Sigmoid colon (tissue), 7 donors: ENCODE measurements around the gene NYNRIN. TPM values are rescaled to one million over a fixed set of nuclear protein-coding genes. Genes with fewer than 3 reads are reported as not detected.
"Not testable (repeated sequence)": the region's sequence is repeated elsewhere in the genome, so short reads cannot be mapped to it uniquely, and the experiment has no call there.

Experiments used
- DNase-seq: peaks from one replicate; pipeline ENCODE4 v3.0.0-alpha.2; 2019
- H3K27ac ChIP-seq, 4 donors: fragments of 200-600 bp; sonication (generic); one replicate each; pipeline ENCODE4 v1.5.1; 2016 to 2019; ENCODE audit warnings: mild to moderate bottlenecking in 1 of 4
- H3K27me3 ChIP-seq, 3 donors: fragments of 200-600 bp; sonication (generic); one replicate each; pipeline ENCODE4 v1.5.1; 2019; ENCODE audit warnings: mild to moderate bottlenecking in 1 of 3
- H3K36me3 ChIP-seq, 4 donors: fragments of 200-600 bp; sonication (generic); one replicate each; pipeline ENCODE4 v1.5.1; 2016 to 2019
- H3K4me1 ChIP-seq, 4 donors: fragments of 200-600 bp; sonication (generic); one replicate each; pipeline ENCODE4 v1.5.1; 2017 to 2019
- H3K4me3 ChIP-seq, 4 donors: fragments of 200-600 bp; sonication (generic); one replicate each; pipeline ENCODE4 v1.5.1; 2017 to 2019; ENCODE audit warnings: mild to moderate bottlenecking in 2 of 4, moderate library complexity in 1 of 4
- H3K9me3 ChIP-seq, 4 donors: fragments of 200-600 bp in 3 of 4; sonication (generic) in 3 of 4; one replicate each; pipeline versions ENCODE4 v1.5.1 to v1.6.1; 2013 to 2019
- CTCF ChIP-seq, 4 experiments: fragments of 450-650 bp in 3 of 4; fragments of 200-600 bp in 1 of 4; IDR thresholded peaks; one replicate each; pipeline ENCODE4 v1.5.1; 2016 to 2019; ENCODE audit warnings: antibody characterized with exemption in 4 of 4, mild to moderate bottlenecking in 3 of 4, moderate library complexity in 2 of 4
- EP300 ChIP-seq, 4 donors: sonication (generic); formaldehyde crosslinking; IDR thresholded peaks; one replicate each; pipeline ENCODE4 v1.6.1; 2017; ENCODE audit warnings: antibody characterized with exemption in 4 of 4
- POLR2A ChIP-seq, 2 donors: fragments of 450-650 bp; IDR thresholded peaks; one replicate each; pipeline ENCODE4 v1.6.1; 2016; ENCODE audit warnings: antibody characterized with exemption in 2 of 2, mild to moderate bottlenecking in 2 of 2, moderate library complexity in 2 of 2
- POLR2AphosphoS5 ChIP-seq, 4 donors: sonication (generic); formaldehyde crosslinking; IDR thresholded peaks; one replicate each; pipeline ENCODE4 v1.6.1; 2017; ENCODE audit warnings: antibody characterized with exemption in 4 of 4
- WGBS, 2 donors: extraction: QIAGEN DNeasy Blood & Tissue Kit; methylation state at CpG; one replicate each; pipeline ENCODE4 v1.1.7; 2013; 5-methylcytosine and 5-hydroxymethylcytosine counted together
- intact Hi-C: fragments of 100-400 bp; cut with DNase I; formaldehyde crosslinking; loops from one replicate; pipeline ENCODE4 v1.15.1; 2023
- polyA plus RNA-seq, 3 donors: library from polyadenylated mRNA; stranded (reverse); fragments of 200-250 nt; gene quantifications; one replicate each; pipeline ENCODE4 v1.2.3, GENCODE V29; 2013
- total RNA-seq, 4 donors: library from RNA; depleted of rRNA; stranded (reverse); fragments of >200 nt; gene quantifications; one replicate each; pipeline ENCODE4 v1.1.0, GENCODE V29; 2016
- donor health status: healthy with polysubstance abuse.
- donor health status: Bipolar disorder and iron deficiency.
- donor health status: healthy.

Gene NYNRIN
- total RNA-seq (10 to 100 TPM in 1 of 4 donors, 1 to 10 TPM in 3; 6.8 to 17.4 (median 7.0) TPM), polyA plus RNA-seq (1 to 10 TPM in 1 of 3 donors, under 1 TPM in 2; 0.60 to 6.5 (median 0.92) TPM)

DNA sequence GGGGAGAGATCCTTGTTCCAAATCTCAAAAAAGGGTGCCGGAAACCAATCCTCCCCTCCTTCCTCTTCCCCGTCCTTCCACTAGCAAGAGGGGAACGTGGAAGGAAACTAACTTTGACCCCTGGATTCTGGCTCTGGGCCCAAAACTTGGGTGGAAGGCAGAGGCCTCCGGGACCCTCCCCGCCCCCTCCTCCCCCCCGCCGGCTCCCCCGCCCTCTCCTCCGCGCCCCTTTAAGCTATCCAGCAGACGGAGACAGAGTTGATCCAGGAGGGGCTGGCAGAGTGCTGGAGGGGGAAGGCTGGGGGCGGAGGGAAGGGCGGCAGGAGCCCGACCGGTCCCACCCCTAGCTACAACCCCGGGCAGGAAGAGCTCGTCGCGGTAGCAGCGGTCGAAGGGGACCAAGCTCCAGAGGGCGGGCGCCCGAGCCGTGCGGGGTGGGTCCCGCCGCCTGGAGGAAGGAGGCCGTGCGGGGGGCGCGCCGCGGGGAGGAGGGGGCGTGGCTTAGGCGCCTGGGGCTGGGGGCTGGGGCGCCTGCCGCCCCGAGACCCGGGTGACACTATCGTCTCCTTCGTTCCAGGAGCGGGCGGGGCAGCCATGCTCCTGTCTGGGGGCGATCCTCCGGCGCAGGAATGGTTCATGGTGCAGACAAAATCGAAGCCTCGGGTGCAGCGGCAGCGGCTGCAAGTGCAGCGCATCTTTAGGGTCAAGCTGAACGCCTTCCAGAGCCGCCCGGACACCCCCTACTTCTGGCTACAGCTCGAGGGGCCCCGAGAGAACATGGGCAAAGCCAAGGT, at the start of gene NYNRIN:
TSS of gene NYNRIN (plus strand) at position 351 of the 794 bp plus-strand sequence. CDS start at position 595, 244 bp downstream.
- Histone ChIP-seq H3K36me3 (no peaks in the 10 kb centered on the region), H3K9me3 (no peaks in the 10 kb centered on the region), H3K27me3 (no peaks in the 10 kb centered on the region), H3K27ac (peak within 1 kb of the TSS; percentile 76 to 82 (median 78)), H3K4me3 (peak within 1 kb of the TSS; percentile 73 to 85 (median 78)), H3K4me1 (peaks cover 0 to 59% (median 50%) of the 10 kb centered on the region in 4 donors)
- intact Hi-C loops, result loop anchor here (2.0 kb wide), 1 partner anchor 32 kb away; no protein-coding TSS in a partner anchor
- DNase-seq, result peak; percentile 82
- TF ChIP-seq POLR2AphosphoS5 (IDR thresholded peaks at IDR 0.05) (peak in 2 of 4 donors; percentile 23 to 55), CTCF (IDR thresholded peaks at IDR 0.05) (no peak)
- WGBS, 2 donors, result 1 to 3% methylated on average over 56 of the region's 57 CpGs

- Histone ChIP-seq H3K27ac (no peak overlapping the region), H3K4me1 (peaks cover 0 to 7% (median 3%) of the 10 kb centered on the region in 4 donors), H3K9me3 (no peaks in the 10 kb centered on the region), H3K4me3 (no peak overlapping the region), H3K27me3 (peaks cover 0 to under 1% (median 0%) of the 10 kb centered on the region in 3 donors), H3K36me3 (no peaks in the 10 kb centered on the region)
- intact Hi-C loops, result no loop called here
- TF ChIP-seq POLR2A (IDR thresholded peaks at IDR 0.05) (no peak), CTCF (IDR thresholded peaks at IDR 0.05) (no peak), POLR2AphosphoS5 (IDR thresholded peaks at IDR 0.05) (no peak), EP300 (IDR thresholded peaks at IDR 0.05) (no peak)
- 87 to 88% methylated on average over 5 of the region's 5 CpGs for WGBS, 2 donors
- no peak for DNase-seq
These were observed 49.1 kb upstream of the NYNRIN start for GRCh38 chr14:24349742-24350141.

GRCh38 chr14:24351517-24351916, 47.3 kb upstream of the NYNRIN start:
- no peak overlapping the region for H3K4me3 ChIP-seq
- no peaks in the 10 kb centered on the region for H3K36me3 ChIP-seq
- no peak for DNase-seq
- TF ChIP-seq POLR2A (IDR thresholded peaks at IDR 0.05) (no peak), POLR2AphosphoS5 (IDR thresholded peaks at IDR 0.05) (no peak), EP300 (IDR thresholded peaks at IDR 0.05) (no peak), CTCF (IDR thresholded peaks at IDR 0.05) (no peak)
- H3K27me3 ChIP-seq, result no peaks in the 10 kb centered on the region
- 22 to 34% methylated on average over 4 of the region's 4 CpGs for WGBS, 2 donors
- H3K4me1 ChIP-seq, result peaks cover 0 to 7% (median 3%) of the 10 kb centered on the region in 4 donors
- H3K27ac ChIP-seq, result no peak overlapping the region
- no peaks in the 10 kb centered on the region for H3K9me3 ChIP-seq
- intact Hi-C loops, result no loop called here

DNA sequence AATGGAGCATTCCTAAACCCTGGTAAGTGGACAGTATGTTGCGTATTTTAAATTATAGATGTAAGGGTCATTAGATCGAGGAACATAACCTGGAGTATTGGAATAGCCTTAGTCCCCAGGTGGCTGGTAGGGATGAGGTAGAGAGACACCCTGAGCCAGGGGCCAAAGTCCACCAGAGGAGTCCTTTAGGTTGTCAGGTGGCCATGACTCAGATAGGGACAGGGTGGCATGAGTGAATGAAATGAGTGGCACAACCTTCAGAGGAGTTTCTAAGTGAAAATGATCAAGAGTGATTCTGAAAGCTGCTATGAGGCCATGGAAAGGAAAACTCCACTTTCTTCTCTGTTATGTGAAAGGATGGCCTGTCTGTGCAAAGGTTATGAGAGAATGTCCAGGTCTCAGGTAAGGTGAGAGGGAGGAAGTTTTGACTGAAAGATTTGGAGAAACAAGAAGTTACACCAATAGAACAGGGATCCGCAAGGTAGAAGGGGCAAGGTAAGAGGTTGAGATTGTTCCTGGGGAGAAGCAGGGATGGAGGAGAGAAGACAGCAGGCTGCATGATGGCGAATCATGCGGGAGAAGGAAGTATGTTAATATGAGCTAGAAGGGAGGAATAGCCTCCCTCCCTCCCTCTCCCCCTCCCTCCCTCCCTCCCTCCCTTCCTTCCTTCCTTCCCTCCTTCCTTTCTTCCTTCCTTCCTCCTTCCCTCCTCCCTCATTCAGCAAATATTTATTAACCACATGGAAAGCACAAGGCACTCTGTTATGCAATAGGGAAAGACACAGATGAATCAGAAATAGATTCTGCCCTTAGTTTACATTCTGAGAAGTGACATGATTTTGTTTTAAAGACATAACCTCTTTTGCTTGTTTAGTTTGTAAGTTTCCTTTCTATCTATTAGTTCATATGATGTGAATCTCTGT, 45.0 kb upstream of the NYNRIN start:
- Histone ChIP-seq H3K9me3 (no peaks in the 10 kb centered on the region), H3K27me3 (no peaks in the 10 kb centered on the region), H3K4me3 (no peak overlapping the region), H3K36me3 (no peaks in the 10 kb centered on the region), H3K4me1 (peaks cover 0 to 7% (median 3%) of the 10 kb centered on the region in 4 donors), H3K27ac (peak overlapping the region in 2 of 4 donors; percentile 3 to 49)
- no peak for DNase-seq
- WGBS, 2 donors, result 65 to 77% methylated on average over 5 of the region's 5 CpGs
- intact Hi-C loops, result no loop called here
- TF ChIP-seq POLR2AphosphoS5 (IDR thresholded peaks at IDR 0.05) (peak in 2 of 4 donors; percentile 29 to 59), CTCF (IDR thresholded peaks at IDR 0.05) (no peak)

- H3K27ac ChIP-seq, result peak overlapping the region in 2 of 4 donors; percentile 3 to 49
- H3K27me3 ChIP-seq, H3K4me3 ChIP-seq, intact Hi-C loops, H3K9me3 ChIP-seq, H3K4me1 ChIP-seq, DNase-seq, H3K36me3 ChIP-seq: not testable (repeated sequence)
- WGBS, 2 donors, result 83 to 93% methylated on average over 3 of the region's 3 CpGs
These were observed 44.3 kb upstream of the NYNRIN start for GRCh38 chr14:24354482-24354825.
